Measurements from ENCODE around the gene CASP5.

The CASP5 gene

DNA sequence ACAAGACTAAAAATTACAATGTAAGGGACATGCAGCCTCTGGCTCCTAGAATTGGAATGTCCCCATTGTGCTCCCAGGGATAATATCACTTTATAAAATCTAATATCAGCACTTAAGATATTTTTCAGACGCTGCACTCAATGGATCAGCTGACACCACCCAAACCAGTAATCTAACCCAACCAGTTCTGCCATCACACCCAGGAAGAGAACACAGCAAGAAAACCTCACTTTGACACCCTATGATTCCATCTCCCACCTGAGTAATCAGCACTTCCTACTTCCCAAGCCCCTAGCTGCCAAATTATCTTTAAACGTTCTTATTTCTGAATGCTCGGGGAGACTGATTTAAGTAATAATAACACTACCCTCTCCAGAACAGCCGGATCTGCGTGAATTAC, 57.2 kb downstream of the CASP5 start:
- no peak overlapping the region for H2AFZ ChIP-seq (ENCODE audit: low read length)
- H3F3A ChIP-seq (ENCODE audit: insufficient read depth, low read length), result no peaks in the 10 kb centered on the region
- H3K36me3 ChIP-seq (ENCODE audit: insufficient read depth, low read length), result no peaks in the 10 kb centered on the region
- H3K79me2 ChIP-seq (ENCODE audit: insufficient read depth, low read length), result no peaks in the 10 kb centered on the region
- peaks cover 5% of the 10 kb centered on the region for H3K4me1 ChIP-seq (ENCODE audit: insufficient read depth, low read length, severe bottlenecking)
- H3K4me2 ChIP-seq (ENCODE audit: low read length), result no peak overlapping the region
- TF ChIP-seq, protein P1, sequence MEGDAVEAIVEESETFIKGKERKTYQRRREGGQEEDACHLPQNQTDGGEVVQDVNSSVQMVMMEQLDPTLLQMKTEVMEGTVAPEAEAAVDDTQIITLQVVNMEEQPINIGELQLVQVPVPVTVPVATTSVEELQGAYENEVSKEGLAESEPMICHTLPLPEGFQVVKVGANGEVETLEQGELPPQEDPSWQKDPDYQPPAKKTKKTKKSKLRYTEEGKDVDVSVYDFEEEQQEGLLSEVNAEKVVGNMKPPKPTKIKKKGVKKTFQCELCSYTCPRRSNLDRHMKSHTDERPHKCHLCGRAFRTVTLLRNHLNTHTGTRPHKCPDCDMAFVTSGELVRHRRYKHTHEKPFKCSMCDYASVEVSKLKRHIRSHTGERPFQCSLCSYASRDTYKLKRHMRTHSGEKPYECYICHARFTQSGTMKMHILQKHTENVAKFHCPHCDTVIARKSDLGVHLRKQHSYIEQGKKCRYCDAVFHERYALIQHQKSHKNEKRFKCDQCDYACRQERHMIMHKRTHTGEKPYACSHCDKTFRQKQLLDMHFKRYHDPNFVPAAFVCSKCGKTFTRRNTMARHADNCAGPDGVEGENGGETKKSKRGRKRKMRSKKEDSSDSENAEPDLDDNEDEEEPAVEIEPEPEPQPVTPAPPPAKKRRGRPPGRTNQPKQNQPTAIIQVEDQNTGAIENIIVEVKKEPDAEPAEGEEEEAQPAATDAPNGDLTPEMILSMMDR (IDR thresholded peaks at IDR 0.05; ENCODE audit: low read length), result no peak
- no peak for TF ChIP-seq EZH2 (IDR thresholded peaks at IDR 0.05; ENCODE audit: borderline replicate concordance, low read length)
- no peaks in the 10 kb centered on the region for H4K20me1 ChIP-seq (ENCODE audit: insufficient read depth, low read length)
- no peak overlapping the region for H3K27ac ChIP-seq (ENCODE audit: low read depth, low read length, poor library complexity, severe bottlenecking)
- H3K9me3 ChIP-seq (ENCODE audit: low read length), result no peaks in the 10 kb centered on the region
- H3K9ac ChIP-seq (ENCODE audit: low read length), result no peak overlapping the region
- no peak overlapping the region for H3K4me3 ChIP-seq (ENCODE audit: low read depth, low read length, poor library complexity, severe bottlenecking)
- H3K9me2 ChIP-seq (ENCODE audit: low read depth, low read length), result no peaks in the 10 kb centered on the region
- no peaks in the 10 kb centered on the region for H3K27me3 ChIP-seq (ENCODE audit: insufficient read depth, low read length)

DNA sequence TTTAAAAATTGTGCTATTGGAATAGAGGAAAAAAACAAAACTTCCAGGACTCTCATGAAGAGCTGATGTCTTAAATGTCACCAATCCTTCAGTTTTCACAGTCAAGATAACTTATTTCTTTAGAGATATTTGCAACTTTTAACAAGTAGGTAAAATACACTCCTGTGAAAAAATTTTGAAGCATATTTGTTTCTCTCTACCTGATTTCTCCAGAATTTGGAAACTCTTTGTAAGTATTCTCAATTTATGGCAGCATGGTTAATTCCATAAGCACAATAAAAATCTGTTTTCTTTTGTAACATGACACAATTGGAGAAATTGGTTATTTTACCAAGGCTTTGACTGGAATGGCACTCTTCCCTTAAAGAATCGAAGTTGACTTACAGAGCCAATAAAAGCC, 58.7 kb downstream of the CASP5 start:
- H4K20me1 ChIP-seq (ENCODE audit: insufficient read depth, low read length), result no peaks in the 10 kb centered on the region
- H3K9me2 ChIP-seq (ENCODE audit: low read depth, low read length), result no peaks in the 10 kb centered on the region
- no peaks in the 10 kb centered on the region for H3K36me3 ChIP-seq (ENCODE audit: insufficient read depth, low read length)
- no peak overlapping the region for H3K27ac ChIP-seq (ENCODE audit: low read depth, low read length, poor library complexity, severe bottlenecking)
- no peak overlapping the region for H2AFZ ChIP-seq (ENCODE audit: low read length)
- H3K79me2 ChIP-seq (ENCODE audit: insufficient read depth, low read length), result no peaks in the 10 kb centered on the region
- TF ChIP-seq EZH2 (IDR thresholded peaks at IDR 0.05; ENCODE audit: borderline replicate concordance, low read length), result no peak
- TF ChIP-seq, protein P1 (IDR thresholded peaks at IDR 0.05; ENCODE audit: low read length), result no peak
- no peak overlapping the region for H3K4me2 ChIP-seq (ENCODE audit: low read length)
- H3K4me1 ChIP-seq (ENCODE audit: insufficient read depth, low read length, severe bottlenecking), result peaks cover 5% of the 10 kb centered on the region
- no peak overlapping the region for H3K9ac ChIP-seq (ENCODE audit: low read length)
- H3K4me3 ChIP-seq (ENCODE audit: low read depth, low read length, poor library complexity, severe bottlenecking), result no peak overlapping the region
- no peaks in the 10 kb centered on the region for H3K27me3 ChIP-seq (ENCODE audit: insufficient read depth, low read length)
- no peaks in the 10 kb centered on the region for H3K9me3 ChIP-seq (ENCODE audit: low read length)
- no peaks in the 10 kb centered on the region for H3F3A ChIP-seq (ENCODE audit: insufficient read depth, low read length)

DNA sequence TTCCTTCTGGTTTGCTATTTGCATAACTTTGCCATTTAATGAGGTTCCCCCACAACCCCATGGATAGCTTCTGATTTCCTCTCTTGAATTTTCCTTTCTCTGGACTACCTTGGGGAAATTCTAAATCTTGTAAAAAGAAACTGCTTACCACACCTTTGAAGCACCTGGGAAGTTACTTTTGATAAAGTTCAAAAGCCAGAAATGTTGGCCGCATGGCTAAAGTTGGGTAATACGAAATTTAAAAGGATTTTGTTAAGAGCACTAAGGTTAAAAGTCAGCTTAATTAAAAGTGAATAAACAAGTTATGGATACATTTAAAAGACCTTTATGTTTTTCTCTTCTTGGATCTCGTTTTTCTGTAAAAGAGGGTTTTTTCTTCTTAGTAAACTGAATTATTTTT, 60.1 kb downstream of the CASP5 start:
- H3K9ac ChIP-seq (ENCODE audit: low read length), result no peak overlapping the region
- H2AFZ ChIP-seq (ENCODE audit: low read length), result no peak overlapping the region
- H3K79me2 ChIP-seq (ENCODE audit: insufficient read depth, low read length), result no peaks in the 10 kb centered on the region
- no peak overlapping the region for H3K4me2 ChIP-seq (ENCODE audit: low read length)
- H3K9me3 ChIP-seq (ENCODE audit: low read length), result no peaks in the 10 kb centered on the region
- H3K9me2 ChIP-seq (ENCODE audit: low read depth, low read length), result no peaks in the 10 kb centered on the region
- H3K27ac ChIP-seq (ENCODE audit: low read depth, low read length, poor library complexity, severe bottlenecking), result no peak overlapping the region
- H4K20me1 ChIP-seq (ENCODE audit: insufficient read depth, low read length), result no peaks in the 10 kb centered on the region
- H3K36me3 ChIP-seq (ENCODE audit: insufficient read depth, low read length), result no peaks in the 10 kb centered on the region
- no peaks in the 10 kb centered on the region for H3F3A ChIP-seq (ENCODE audit: insufficient read depth, low read length)
- no peak overlapping the region for H3K4me3 ChIP-seq (ENCODE audit: low read depth, low read length, poor library complexity, severe bottlenecking)
- no peak for TF ChIP-seq EZH2 (IDR thresholded peaks at IDR 0.05; ENCODE audit: borderline replicate concordance, low read length)
- TF ChIP-seq, protein P1 (IDR thresholded peaks at IDR 0.05; ENCODE audit: low read length), result no peak
- H3K4me1 ChIP-seq (ENCODE audit: insufficient read depth, low read length, severe bottlenecking), result no peaks in the 10 kb centered on the region
- H3K27me3 ChIP-seq (ENCODE audit: insufficient read depth, low read length), result no peaks in the 10 kb centered on the region
